ENCODE results near the gene CHST9.
"Not testable (repeated sequence)": the region's sequence is repeated elsewhere in the genome, so short reads cannot be mapped to it uniquely, and the experiment has no call there.

DNA sequence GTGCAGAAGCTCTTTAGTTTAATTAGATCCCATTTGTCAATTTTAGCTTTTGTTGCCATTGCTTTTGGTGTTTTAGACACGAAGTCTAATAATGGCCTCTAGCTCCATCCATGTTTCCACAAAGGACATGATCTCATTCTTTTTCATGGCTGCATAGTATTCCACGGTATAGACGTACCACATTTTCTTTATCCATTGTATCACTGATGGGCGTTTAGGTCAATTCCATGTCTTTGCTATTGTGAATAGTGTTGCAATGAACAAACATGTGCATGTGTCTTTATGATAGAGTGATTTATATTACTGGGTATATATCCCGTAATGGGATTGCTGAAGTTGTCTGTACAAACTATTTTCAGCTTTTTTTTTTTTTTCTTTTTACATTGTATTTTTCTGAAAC, 35.9 kb downstream of the CHST9 start:
- TF ChIP-seq, protein P1, sequence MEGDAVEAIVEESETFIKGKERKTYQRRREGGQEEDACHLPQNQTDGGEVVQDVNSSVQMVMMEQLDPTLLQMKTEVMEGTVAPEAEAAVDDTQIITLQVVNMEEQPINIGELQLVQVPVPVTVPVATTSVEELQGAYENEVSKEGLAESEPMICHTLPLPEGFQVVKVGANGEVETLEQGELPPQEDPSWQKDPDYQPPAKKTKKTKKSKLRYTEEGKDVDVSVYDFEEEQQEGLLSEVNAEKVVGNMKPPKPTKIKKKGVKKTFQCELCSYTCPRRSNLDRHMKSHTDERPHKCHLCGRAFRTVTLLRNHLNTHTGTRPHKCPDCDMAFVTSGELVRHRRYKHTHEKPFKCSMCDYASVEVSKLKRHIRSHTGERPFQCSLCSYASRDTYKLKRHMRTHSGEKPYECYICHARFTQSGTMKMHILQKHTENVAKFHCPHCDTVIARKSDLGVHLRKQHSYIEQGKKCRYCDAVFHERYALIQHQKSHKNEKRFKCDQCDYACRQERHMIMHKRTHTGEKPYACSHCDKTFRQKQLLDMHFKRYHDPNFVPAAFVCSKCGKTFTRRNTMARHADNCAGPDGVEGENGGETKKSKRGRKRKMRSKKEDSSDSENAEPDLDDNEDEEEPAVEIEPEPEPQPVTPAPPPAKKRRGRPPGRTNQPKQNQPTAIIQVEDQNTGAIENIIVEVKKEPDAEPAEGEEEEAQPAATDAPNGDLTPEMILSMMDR (IDR thresholded peaks at IDR 0.05) = not testable (repeated sequence)
- TF ChIP-seq ZFX (IDR thresholded peaks at IDR 0.05; ENCODE audit: borderline replicate concordance) = not testable (repeated sequence)

All from 22Rv1 (cell line).